ENCODE data around the gene DRD3.

DRD3 gene

GRCh38 chr3:114212646-114213045 is 33.8 kb upstream of the DRD3 start:
- H3K79me2 ChIP-seq = no peaks in the 10 kb centered on the region
- no peaks in the 10 kb centered on the region for H3K27me3 ChIP-seq (ENCODE audit: control insufficient read depth, insufficient read depth, low read length)
- H3K27ac ChIP-seq = no peak overlapping the region

DNA sequence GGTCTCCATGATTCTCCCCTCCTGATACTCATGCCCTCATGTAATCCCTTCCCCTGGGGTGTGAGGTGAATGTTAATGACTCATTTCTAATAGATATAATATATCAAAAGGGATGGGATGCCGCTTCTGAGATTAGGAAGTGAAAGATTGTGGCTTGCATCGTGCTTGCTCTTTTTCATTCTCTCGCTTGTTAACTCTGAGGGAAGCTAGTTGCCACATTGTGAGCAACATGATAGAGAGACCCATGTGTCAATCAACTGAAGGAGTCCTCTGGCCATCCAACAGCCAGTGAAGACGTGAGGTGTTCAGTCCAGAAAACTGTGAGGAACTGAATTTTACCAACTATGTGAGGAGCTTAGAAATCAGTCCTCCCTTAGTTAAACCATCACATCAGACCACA is 28.9 kb upstream of the DRD3 start:
- no peak overlapping the region for H3K27ac ChIP-seq
- peaks cover 2% of the 10 kb centered on the region for H3K4me1 ChIP-seq
- no peaks in the 10 kb centered on the region for H3K79me2 ChIP-seq
- no peak overlapping the region for H2AFZ ChIP-seq
- no peak overlapping the region for H3K4me2 ChIP-seq (ENCODE audit: low read length)
- no peak overlapping the region for H3K4me3 ChIP-seq (ENCODE audit: low read depth, low read length)
- TF ChIP-seq, protein P1, sequence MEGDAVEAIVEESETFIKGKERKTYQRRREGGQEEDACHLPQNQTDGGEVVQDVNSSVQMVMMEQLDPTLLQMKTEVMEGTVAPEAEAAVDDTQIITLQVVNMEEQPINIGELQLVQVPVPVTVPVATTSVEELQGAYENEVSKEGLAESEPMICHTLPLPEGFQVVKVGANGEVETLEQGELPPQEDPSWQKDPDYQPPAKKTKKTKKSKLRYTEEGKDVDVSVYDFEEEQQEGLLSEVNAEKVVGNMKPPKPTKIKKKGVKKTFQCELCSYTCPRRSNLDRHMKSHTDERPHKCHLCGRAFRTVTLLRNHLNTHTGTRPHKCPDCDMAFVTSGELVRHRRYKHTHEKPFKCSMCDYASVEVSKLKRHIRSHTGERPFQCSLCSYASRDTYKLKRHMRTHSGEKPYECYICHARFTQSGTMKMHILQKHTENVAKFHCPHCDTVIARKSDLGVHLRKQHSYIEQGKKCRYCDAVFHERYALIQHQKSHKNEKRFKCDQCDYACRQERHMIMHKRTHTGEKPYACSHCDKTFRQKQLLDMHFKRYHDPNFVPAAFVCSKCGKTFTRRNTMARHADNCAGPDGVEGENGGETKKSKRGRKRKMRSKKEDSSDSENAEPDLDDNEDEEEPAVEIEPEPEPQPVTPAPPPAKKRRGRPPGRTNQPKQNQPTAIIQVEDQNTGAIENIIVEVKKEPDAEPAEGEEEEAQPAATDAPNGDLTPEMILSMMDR (IDR thresholded peaks at IDR 0.05) = no peak
- no peak overlapping the region for H3K9ac ChIP-seq
- no peaks in the 10 kb centered on the region for H3K27me3 ChIP-seq (ENCODE audit: control insufficient read depth, insufficient read depth, low read length)
- no peaks in the 10 kb centered on the region for H3K36me3 ChIP-seq (ENCODE audit: control insufficient read depth, insufficient read depth, low read length)
- H3K9me3 ChIP-seq (ENCODE audit: control insufficient read depth, low read length) = no peaks in the 10 kb centered on the region

More at GRCh38 chr3:114212646-114213045, 33.8 kb upstream of the DRD3 start:
- no peaks in the 10 kb centered on the region for H3K36me3 ChIP-seq (ENCODE audit: control insufficient read depth, insufficient read depth, low read length)
- H3K9me3 ChIP-seq (ENCODE audit: control insufficient read depth, low read length) = no peaks in the 10 kb centered on the region
- H2AFZ ChIP-seq = no peak overlapping the region
- TF ChIP-seq, protein P1 (IDR thresholded peaks at IDR 0.05) = no peak
- H3K4me1 ChIP-seq = peaks cover 5% of the 10 kb centered on the region
- H3K9ac ChIP-seq = no peak overlapping the region
- H3K4me2 ChIP-seq (ENCODE audit: low read length) = no peak overlapping the region
- H3K4me3 ChIP-seq (ENCODE audit: low read depth, low read length) = no peak overlapping the region

DNA sequence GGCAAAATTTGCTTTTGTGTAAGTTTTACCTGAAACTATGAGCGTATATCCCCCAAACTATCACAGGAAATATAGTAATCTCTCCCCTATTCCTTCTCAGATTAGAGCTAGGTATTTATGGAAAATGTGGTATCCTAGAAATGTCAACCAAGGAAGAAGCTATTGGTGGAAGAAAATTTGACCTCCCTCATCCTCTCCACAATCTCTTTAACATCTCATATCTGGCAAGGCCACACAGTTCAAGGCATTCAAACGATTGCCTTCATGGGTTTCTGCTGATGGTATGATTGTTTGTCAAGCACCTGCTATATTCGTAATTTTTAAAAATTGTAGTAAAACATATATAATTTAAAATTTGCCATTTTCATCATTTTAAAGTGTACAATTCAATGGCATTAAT is 27.5 kb upstream of the DRD3 start:
- Histone ChIP-seq H2AFZ (no peak overlapping the region), H3K4me3 (ENCODE audit: low read depth, low read length) (no peak overlapping the region), H3K79me2 (no peaks in the 10 kb centered on the region), H3K4me2 (ENCODE audit: low read length) (no peak overlapping the region), H3K4me1 (no peaks in the 10 kb centered on the region), H3K9me3 (ENCODE audit: control insufficient read depth, low read length) (no peaks in the 10 kb centered on the region), H3K9ac (no peak overlapping the region), H3K27ac (no peak overlapping the region), H3K27me3 (ENCODE audit: control insufficient read depth, insufficient read depth, low read length) (no peaks in the 10 kb centered on the region), H3K36me3 (ENCODE audit: control insufficient read depth, insufficient read depth, low read length) (no peaks in the 10 kb centered on the region)
- TF ChIP-seq, protein P1 (IDR thresholded peaks at IDR 0.05) = no peak

- Histone ChIP-seq H3K4me1 (no peaks in the 10 kb centered on the region), H3K4me3 (ENCODE audit: low read depth, low read length) (no peak overlapping the region), H3K27ac (no peak overlapping the region), H3K27me3 (ENCODE audit: control insufficient read depth, insufficient read depth, low read length) (no peaks in the 10 kb centered on the region), H3K4me2 (ENCODE audit: low read length) (no peak overlapping the region), H3K36me3 (ENCODE audit: control insufficient read depth, insufficient read depth, low read length) (no peaks in the 10 kb centered on the region), H2AFZ (no peak overlapping the region), H3K9ac (no peak overlapping the region), H3K79me2 (no peaks in the 10 kb centered on the region), H3K9me3 (ENCODE audit: control insufficient read depth, low read length) (no peaks in the 10 kb centered on the region)
- TF ChIP-seq, protein P1 (IDR thresholded peaks at IDR 0.05) = no peak
These were observed 26.7 kb upstream of the DRD3 start for GRCh38 chr3:114205541-114205940.

DNA sequence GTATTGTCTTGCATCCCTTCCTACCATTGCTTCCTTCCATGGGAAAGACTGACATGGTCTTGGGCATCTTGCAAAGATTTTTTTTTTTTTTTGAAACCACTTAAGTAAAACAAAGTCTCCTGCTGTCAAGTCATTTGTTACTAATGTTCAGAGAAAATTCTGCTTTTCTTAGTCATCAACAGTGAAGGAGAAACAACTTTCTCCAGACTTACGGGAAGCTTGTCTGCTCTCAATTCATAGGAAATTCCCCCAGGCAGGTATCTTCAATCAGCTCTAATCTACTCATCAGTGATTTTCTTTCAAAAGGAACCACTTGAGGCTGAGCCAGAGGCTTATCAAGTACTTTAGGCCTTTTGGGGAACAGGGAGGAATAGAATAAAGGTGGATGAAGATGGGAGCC is 15.9 kb upstream of the DRD3 start:
- H3K27me3 ChIP-seq (ENCODE audit: control insufficient read depth, insufficient read depth, low read length) = peaks cover 3% of the 10 kb centered on the region
- no peak overlapping the region for H3K4me3 ChIP-seq (ENCODE audit: low read depth, low read length)
- H2AFZ ChIP-seq = no peak overlapping the region
- H3K4me1 ChIP-seq = peaks cover 7% of the 10 kb centered on the region
- no peak overlapping the region for H3K9ac ChIP-seq
- H3K27ac ChIP-seq = no peak overlapping the region
- no peaks in the 10 kb centered on the region for H3K79me2 ChIP-seq
- TF ChIP-seq, protein P1 (IDR thresholded peaks at IDR 0.05) = no peak
- no peaks in the 10 kb centered on the region for H3K9me3 ChIP-seq (ENCODE audit: control insufficient read depth, low read length)
- H3K36me3 ChIP-seq (ENCODE audit: control insufficient read depth, insufficient read depth, low read length) = no peaks in the 10 kb centered on the region
- H3K4me2 ChIP-seq (ENCODE audit: low read length) = no peak overlapping the region
